WTC11 (cell line): ENCODE data around the gene TUBGCP6. TPM values are rescaled to one million over a fixed set of nuclear protein-coding genes. Genes with fewer than 3 reads are reported as not detected.

Source experiments
- ATAC-seq: fragments of 200-7000 bp; cut with Tn5 transposase; 2 replicates; pipeline ENCODE4 v1.10.0; 2021; ENCODE audit warnings: mild to moderate bottlenecking, moderate library complexity
- CTCF ChIA-PET: fragments of 300-600 bp; sonication (Branson Sonifier 250); formaldehyde crosslinking; loops from one replicate; lab custom pipeline; 2021; ENCODE audit warnings: antibody characterized with exemption; lab: Charles Lee
- POLR2A ChIA-PET: fragments of 350-600 bp; sonication (Branson Sonifier 250); formaldehyde crosslinking; loops from one replicate; lab custom pipeline; 2021; ENCODE audit warnings: antibody characterized with exemption; lab: Charles Lee
- DNase-seq: peaks from one replicate; pipeline ENCODE4 v3.0.0; 2021; ENCODE audit warnings: low spot score
- H3K27ac Mint-ChIP-seq: 2 replicates; pipeline ENCODE4 v1.8.0; 2021; ENCODE audit warnings: mixed read lengths
- H3K27me3 Mint-ChIP-seq: 2 replicates; pipeline ENCODE4 v1.8.0; 2021; ENCODE audit warnings: low read depth, mild to moderate bottlenecking, moderate library complexity, mixed read lengths
- H3K36me3 Mint-ChIP-seq: 2 replicates; pipeline ENCODE4 v1.8.0; 2021; ENCODE audit warnings: mixed read lengths
- H3K4me1 Mint-ChIP-seq: 2 replicates; pipeline ENCODE4 v1.8.0; 2022; ENCODE audit warnings: mixed read lengths
- H3K4me3 Mint-ChIP-seq: 2 replicates; pipeline ENCODE4 v1.8.0; 2021; ENCODE audit warnings: mild to moderate bottlenecking, moderate library complexity, mixed read lengths
- H3K9me3 Mint-ChIP-seq: 2 replicates; pipeline ENCODE4 v1.8.0; 2021; ENCODE audit warnings: mixed read lengths
- CREB1 ChIP-seq: sonication (generic); formaldehyde crosslinking; IDR thresholded peaks from 2 replicates; pipeline ENCODE4 v1.8.0; 2023; ENCODE audit warnings: mild to moderate bottlenecking, missing genetic modification reagents
- ELF4 ChIP-seq: sonication (generic); formaldehyde crosslinking; IDR thresholded peaks from 2 replicates; pipeline ENCODE4 v1.8.1; 2022; ENCODE audit warnings: low read depth, mild to moderate bottlenecking, moderate library complexity, missing genetic modification reagents
- EMX1 ChIP-seq: fragments of 250-450 bp; sonication (Bioruptor Pico); IDR thresholded peaks from 2 replicates; pipeline ENCODE4 v1.8.0; 2021; ENCODE audit warnings: mild to moderate bottlenecking
- ESRRA ChIP-seq: sonication (generic); formaldehyde crosslinking; IDR thresholded peaks from 2 replicates; pipeline ENCODE4 v1.8.1; 2022; ENCODE audit warnings: mild to moderate bottlenecking, missing genetic modification reagents, borderline replicate concordance
- GTF2I ChIP-seq: fragments of 250-450 bp; sonication (Bioruptor Pico); conservative IDR thresholded peaks from 2 replicates; pipeline ENCODE4 v1.4.0; 2021; ENCODE audit warnings: mild to moderate bottlenecking
- HMGA2 ChIP-seq: fragments of 250-450 bp; sonication (Bioruptor Pico); IDR thresholded peaks from 2 replicates; pipeline ENCODE4 v1.4.0; 2021; ENCODE audit warnings: mild to moderate bottlenecking, moderate library complexity
- MXD4 ChIP-seq: fragments of 250-450 bp; sonication (Bioruptor Pico); IDR thresholded peaks from 2 replicates; pipeline ENCODE4 v1.8.0; 2021; ENCODE audit warnings: mild to moderate bottlenecking, moderate library complexity, borderline replicate concordance
- NR3C1 ChIP-seq: sonication (generic); formaldehyde crosslinking; conservative IDR thresholded peaks from 2 replicates; pipeline ENCODE4 v1.8.1; 2023; ENCODE audit warnings: low read depth, mild to moderate bottlenecking, missing genetic modification reagents
- SMAD4 ChIP-seq: sonication (generic); formaldehyde crosslinking; IDR thresholded peaks from 2 replicates; pipeline ENCODE4 v1.8.0; 2022; ENCODE audit warnings: mild to moderate bottlenecking, missing genetic modification reagents
- TEAD1 ChIP-seq: sonication (generic); formaldehyde crosslinking; IDR thresholded peaks from 2 replicates; pipeline ENCODE4 v1.8.0; 2022; ENCODE audit warnings: mild to moderate bottlenecking, missing genetic modification reagents
- total RNA-seq: library from RNA; stranded (reverse); gene quantifications from 3 replicates; pipeline ENCODE4 v1.2.3, GENCODE V29; 2021
- TF ChIP-seq, protein P1 (sequence below): fragments of 250-450 bp; sonication (Bioruptor Pico); IDR thresholded peaks from 2 replicates; pipeline ENCODE4 v1.9.0; 2021; ENCODE audit warnings: mild to moderate bottlenecking
- TF ChIP-seq, protein P2 (sequence below): fragments of 250-450 bp; sonication (Bioruptor Pico); IDR thresholded peaks from 2 replicates; pipeline ENCODE4 v1.8.0; 2021; ENCODE audit warnings: mild to moderate bottlenecking
- TF ChIP-seq, protein P3 (sequence below): sonication (generic); formaldehyde crosslinking; IDR thresholded peaks from 2 replicates; pipeline ENCODE4 v1.8.0; 2023; ENCODE audit warnings: missing genetic modification reagents, mild to moderate bottlenecking, borderline replicate concordance
- TF ChIP-seq, protein P4 (sequence below): sonication (generic); formaldehyde crosslinking; IDR thresholded peaks from 2 replicates; pipeline ENCODE4 v1.8.1; 2023; ENCODE audit warnings: mild to moderate bottlenecking, missing genetic modification reagents, moderate library complexity

TUBGCP6 gene
- total RNA-seq, 1 experiment from 2014 or later: 45.4 TPM

DNA sequence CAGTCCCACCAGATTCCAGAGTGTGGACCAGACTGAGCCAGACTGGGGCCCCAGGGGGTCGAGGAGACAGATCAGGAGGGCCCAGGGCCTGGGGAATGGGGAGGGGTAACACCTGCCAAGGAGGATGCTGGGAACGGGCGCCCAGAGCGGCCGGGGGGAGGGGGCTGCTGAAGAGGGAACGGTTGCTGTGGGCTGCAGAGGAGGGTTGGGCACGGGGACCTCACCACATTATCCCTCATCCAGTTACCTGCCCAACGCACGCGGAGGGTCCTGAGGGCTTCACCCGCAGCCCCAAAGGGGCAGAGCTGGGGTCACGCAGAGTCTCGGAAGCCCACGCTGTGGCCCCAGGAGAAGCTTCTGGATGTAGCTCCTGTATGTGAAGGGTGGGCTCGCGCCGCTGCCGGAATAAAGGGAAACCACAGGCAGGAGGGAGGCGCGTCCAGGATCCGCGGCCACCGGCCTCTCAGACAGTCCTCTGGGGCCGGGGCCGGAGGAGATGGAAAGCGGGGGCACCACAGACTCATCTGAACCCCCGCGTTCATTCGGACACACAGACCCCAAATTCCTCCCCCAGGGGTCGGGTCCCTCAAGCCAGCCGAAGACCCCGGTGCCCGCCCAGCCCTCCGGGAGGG is 44.9 kb downstream of the TUBGCP6 start (continued):
- TF ChIP-seq ELF4 (CRISPR knock-in tag) (no peak), HMGA2 (no peak), ESRRA (CRISPR knock-in tag) (0 out of 2 replicates have a peak, but pooled peaks have one; percentile 39), CREB1 (CRISPR knock-in tag) (0 out of 2 replicates have a peak, but pooled peaks have one; percentile 13), MXD4 (CRISPR knock-in tag) (no peak), EMX1 (CRISPR knock-in tag) (0 out of 2 replicates have a peak, but pooled peaks have one; percentile 63), SMAD4 (CRISPR knock-in tag) (no peak), TEAD1 (CRISPR knock-in tag) (no peak), GTF2I (CRISPR knock-in tag) (no peak)
- TF ChIP-seq, protein P1, sequence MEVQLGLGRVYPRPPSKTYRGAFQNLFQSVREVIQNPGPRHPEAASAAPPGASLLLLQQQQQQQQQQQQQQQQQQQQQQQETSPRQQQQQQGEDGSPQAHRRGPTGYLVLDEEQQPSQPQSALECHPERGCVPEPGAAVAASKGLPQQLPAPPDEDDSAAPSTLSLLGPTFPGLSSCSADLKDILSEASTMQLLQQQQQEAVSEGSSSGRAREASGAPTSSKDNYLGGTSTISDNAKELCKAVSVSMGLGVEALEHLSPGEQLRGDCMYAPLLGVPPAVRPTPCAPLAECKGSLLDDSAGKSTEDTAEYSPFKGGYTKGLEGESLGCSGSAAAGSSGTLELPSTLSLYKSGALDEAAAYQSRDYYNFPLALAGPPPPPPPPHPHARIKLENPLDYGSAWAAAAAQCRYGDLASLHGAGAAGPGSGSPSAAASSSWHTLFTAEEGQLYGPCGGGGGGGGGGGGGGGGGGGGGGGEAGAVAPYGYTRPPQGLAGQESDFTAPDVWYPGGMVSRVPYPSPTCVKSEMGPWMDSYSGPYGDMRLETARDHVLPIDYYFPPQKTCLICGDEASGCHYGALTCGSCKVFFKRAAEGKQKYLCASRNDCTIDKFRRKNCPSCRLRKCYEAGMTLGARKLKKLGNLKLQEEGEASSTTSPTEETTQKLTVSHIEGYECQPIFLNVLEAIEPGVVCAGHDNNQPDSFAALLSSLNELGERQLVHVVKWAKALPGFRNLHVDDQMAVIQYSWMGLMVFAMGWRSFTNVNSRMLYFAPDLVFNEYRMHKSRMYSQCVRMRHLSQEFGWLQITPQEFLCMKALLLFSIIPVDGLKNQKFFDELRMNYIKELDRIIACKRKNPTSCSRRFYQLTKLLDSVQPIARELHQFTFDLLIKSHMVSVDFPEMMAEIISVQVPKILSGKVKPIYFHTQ (CRISPR knock-in tag): 0 out of 2 replicates have a peak, but pooled peaks have one; percentile 41
- TF ChIP-seq, protein P2, sequence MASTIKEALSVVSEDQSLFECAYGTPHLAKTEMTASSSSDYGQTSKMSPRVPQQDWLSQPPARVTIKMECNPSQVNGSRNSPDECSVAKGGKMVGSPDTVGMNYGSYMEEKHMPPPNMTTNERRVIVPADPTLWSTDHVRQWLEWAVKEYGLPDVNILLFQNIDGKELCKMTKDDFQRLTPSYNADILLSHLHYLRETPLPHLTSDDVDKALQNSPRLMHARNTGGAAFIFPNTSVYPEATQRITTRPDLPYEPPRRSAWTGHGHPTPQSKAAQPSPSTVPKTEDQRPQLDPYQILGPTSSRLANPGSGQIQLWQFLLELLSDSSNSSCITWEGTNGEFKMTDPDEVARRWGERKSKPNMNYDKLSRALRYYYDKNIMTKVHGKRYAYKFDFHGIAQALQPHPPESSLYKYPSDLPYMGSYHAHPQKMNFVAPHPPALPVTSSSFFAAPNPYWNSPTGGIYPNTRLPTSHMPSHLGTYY (CRISPR knock-in tag): 0 out of 2 replicates have a peak, but pooled peaks have one; percentile 11
- TF ChIP-seq, protein P3, sequence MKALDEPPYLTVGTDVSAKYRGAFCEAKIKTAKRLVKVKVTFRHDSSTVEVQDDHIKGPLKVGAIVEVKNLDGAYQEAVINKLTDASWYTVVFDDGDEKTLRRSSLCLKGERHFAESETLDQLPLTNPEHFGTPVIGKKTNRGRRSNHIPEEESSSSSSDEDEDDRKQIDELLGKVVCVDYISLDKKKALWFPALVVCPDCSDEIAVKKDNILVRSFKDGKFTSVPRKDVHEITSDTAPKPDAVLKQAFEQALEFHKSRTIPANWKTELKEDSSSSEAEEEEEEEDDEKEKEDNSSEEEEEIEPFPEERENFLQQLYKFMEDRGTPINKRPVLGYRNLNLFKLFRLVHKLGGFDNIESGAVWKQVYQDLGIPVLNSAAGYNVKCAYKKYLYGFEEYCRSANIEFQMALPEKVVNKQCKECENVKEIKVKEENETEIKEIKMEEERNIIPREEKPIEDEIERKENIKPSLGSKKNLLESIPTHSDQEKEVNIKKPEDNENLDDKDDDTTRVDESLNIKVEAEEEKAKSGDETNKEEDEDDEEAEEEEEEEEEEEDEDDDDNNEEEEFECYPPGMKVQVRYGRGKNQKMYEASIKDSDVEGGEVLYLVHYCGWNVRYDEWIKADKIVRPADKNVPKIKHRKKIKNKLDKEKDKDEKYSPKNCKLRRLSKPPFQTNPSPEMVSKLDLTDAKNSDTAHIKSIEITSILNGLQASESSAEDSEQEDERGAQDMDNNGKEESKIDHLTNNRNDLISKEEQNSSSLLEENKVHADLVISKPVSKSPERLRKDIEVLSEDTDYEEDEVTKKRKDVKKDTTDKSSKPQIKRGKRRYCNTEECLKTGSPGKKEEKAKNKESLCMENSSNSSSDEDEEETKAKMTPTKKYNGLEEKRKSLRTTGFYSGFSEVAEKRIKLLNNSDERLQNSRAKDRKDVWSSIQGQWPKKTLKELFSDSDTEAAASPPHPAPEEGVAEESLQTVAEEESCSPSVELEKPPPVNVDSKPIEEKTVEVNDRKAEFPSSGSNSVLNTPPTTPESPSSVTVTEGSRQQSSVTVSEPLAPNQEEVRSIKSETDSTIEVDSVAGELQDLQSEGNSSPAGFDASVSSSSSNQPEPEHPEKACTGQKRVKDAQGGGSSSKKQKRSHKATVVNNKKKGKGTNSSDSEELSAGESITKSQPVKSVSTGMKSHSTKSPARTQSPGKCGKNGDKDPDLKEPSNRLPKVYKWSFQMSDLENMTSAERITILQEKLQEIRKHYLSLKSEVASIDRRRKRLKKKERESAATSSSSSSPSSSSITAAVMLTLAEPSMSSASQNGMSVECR (CRISPR knock-in tag): 0 out of 2 replicates have a peak, but pooled peaks have one; percentile 23

DNA sequence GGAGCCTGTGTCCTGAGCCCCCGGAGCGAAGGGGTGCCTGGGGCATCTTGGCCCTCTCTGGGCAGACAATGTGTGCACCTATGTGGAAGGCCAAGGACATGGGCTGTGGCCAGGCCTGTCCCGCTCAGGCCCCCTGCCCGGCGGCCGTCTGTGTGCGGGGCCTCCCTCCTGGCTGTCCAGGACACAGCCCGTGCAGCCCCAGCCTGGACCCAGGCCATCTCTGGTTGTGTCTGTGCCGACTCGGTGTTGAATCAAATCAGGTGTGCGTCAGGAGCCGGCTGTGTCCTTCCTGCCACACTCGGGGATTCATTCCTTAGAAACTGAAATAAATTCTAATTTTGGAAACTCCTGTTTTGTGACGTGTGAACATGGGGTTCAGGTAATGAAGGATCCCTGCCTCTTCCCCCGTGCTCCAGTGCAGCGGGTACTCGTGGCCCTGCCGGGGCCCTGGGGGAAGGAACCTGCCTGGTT is 45.5 kb downstream of the TUBGCP6 start:
- Mint-ChIP-seq H3K9me3 (peaks cover 4% of the 10 kb centered on the region; the same call in 1 of the 2 replicates), H3K27ac (peak overlapping the region; percentile 94), H3K4me3 (peak overlapping the region; percentile 67), H3K27me3 (no peaks in the 10 kb centered on the region), H3K4me1 (peaks cover 12% of the 10 kb centered on the region), H3K36me3 (peaks cover 14% of the 10 kb centered on the region)
- TF ChIP-seq ESRRA (CRISPR knock-in tag): no peak
- no peak for TF ChIP-seq NR3C1 (CRISPR knock-in tag)
- TF ChIP-seq, protein P4, sequence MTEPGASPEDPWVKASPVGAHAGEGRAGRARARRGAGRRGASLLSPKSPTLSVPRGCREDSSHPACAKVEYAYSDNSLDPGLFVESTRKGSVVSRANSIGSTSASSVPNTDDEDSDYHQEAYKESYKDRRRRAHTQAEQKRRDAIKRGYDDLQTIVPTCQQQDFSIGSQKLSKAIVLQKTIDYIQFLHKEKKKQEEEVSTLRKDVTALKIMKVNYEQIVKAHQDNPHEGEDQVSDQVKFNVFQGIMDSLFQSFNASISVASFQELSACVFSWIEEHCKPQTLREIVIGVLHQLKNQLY (CRISPR knock-in tag): no peak
- ATAC-seq (no peak), DNase-seq (no peak)
- ChIA-PET CTCF (interaction anchor here (0.9 to 1.0 kb wide), 3 partner anchors 8 to 38 kb away, joined by 3 to 7 read pairs (median 4); no protein-coding TSS in a partner anchor), POLR2A (no interaction called here)
